Activated CD4-positive, alpha-beta memory T cell treated with anti-CD3 and anti-CD28 coated beads, Interleukin-2, amount 10 ng/mL, durations not matched to agents 7 days and 5 days (primary cell): ENCODE data around the gene CDH20. TPM values are rescaled to one million over a fixed set of nuclear protein-coding genes. Genes with fewer than 3 reads are reported as not detected.

Experiments
- CTCF ChIA-PET: fragments of 350-600 bp; sonication (Branson Sonifier 250); formaldehyde crosslinking; loops from one replicate; lab custom pipeline; 2021; ENCODE audit warnings: antibody characterized with exemption, inconsistent platforms; lab: Charles Lee
- POLR2A ChIA-PET: fragments of 350-600 bp; sonication (Branson Sonifier 250); formaldehyde crosslinking; loops from one replicate; lab custom pipeline; 2021; ENCODE audit warnings: antibody characterized with exemption; lab: Charles Lee
- DNase-seq: peaks from one replicate; pipeline ENCODE4 v3.0.0-alpha.2; 2020
- H3K27ac Mint-ChIP-seq: one replicate; pipeline ENCODE4 v1.8.0; 2021; ENCODE audit warnings: mild to moderate bottlenecking, mixed read lengths
- H3K27me3 Mint-ChIP-seq: one replicate; pipeline ENCODE4 v1.8.0; 2021; ENCODE audit warnings: mixed read lengths
- H3K36me3 Mint-ChIP-seq: one replicate; pipeline ENCODE4 v1.8.0; 2021; ENCODE audit warnings: low read depth, mixed read lengths
- H3K4me1 Mint-ChIP-seq: one replicate; pipeline ENCODE4 v1.8.0; 2021; ENCODE audit warnings: mixed read lengths
- H3K4me3 Mint-ChIP-seq: one replicate; pipeline ENCODE4 v1.8.0; 2021; ENCODE audit warnings: mild to moderate bottlenecking, mixed read lengths
- H3K9me3 Mint-ChIP-seq: one replicate; pipeline ENCODE4 v1.8.0; 2021; ENCODE audit warnings: mixed read lengths
- total RNA-seq, 2 experiments: library from RNA; stranded (reverse); gene quantifications; one replicate each; pipeline ENCODE4 v1.2.3, GENCODE V29; 2021

Gene CDH20
- total RNA-seq, 2 experiments from 2014 or later: not detected

- no peaks in the 10 kb centered on the region for H3K4me1 Mint-ChIP-seq
- H3K9me3 Mint-ChIP-seq: no peaks in the 10 kb centered on the region
- ChIA-PET POLR2A (no interaction called here), CTCF (no interaction called here)
- no peaks in the 10 kb centered on the region for H3K36me3 Mint-ChIP-seq
- H3K4me3 Mint-ChIP-seq: no peak overlapping the region
- no peaks in the 10 kb centered on the region for H3K27me3 Mint-ChIP-seq
- no peak overlapping the region for H3K27ac Mint-ChIP-seq
- no peak for DNase-seq
These were observed 69.5 kb downstream of the CDH20 start for GRCh38 chr18:61402726-61403125.

- H3K9me3 Mint-ChIP-seq: no peaks in the 10 kb centered on the region
- H3K36me3 Mint-ChIP-seq: no peaks in the 10 kb centered on the region
- ChIA-PET POLR2A (no interaction called here), CTCF (interaction anchor here (0.6 kb wide), 1 partner anchor 248 kb away, joined by 5 read pairs; no protein-coding TSS in a partner anchor)
- no peaks in the 10 kb centered on the region for H3K4me1 Mint-ChIP-seq
- DNase-seq: no peak
- H3K4me3 Mint-ChIP-seq: no peak overlapping the region
- H3K27me3 Mint-ChIP-seq: no peaks in the 10 kb centered on the region
- no peak overlapping the region for H3K27ac Mint-ChIP-seq
These were observed 80.2 kb downstream of the CDH20 start for GRCh38 chr18:61413396-61413795.

- Mint-ChIP-seq H3K9me3 (no peaks in the 10 kb centered on the region), H3K27me3 (no peaks in the 10 kb centered on the region), H3K4me1 (no peaks in the 10 kb centered on the region), H3K4me3 (no peak overlapping the region), H3K36me3 (no peaks in the 10 kb centered on the region), H3K27ac (no peak overlapping the region)
- ChIA-PET CTCF (no interaction called here), POLR2A (no interaction called here)
- DNase-seq: no peak
These were observed 80.9 kb downstream of the CDH20 start for GRCh38 chr18:61414086-61414485.

GRCh38 chr18:61419763-61420162 is 86.5 kb downstream of the CDH20 start:
- H3K36me3 Mint-ChIP-seq: no peaks in the 10 kb centered on the region
- DNase-seq: no peak
- no peaks in the 10 kb centered on the region for H3K9me3 Mint-ChIP-seq
- POLR2A ChIA-PET: no interaction called here
- no peak overlapping the region for H3K4me3 Mint-ChIP-seq
- no peaks in the 10 kb centered on the region for H3K27me3 Mint-ChIP-seq
- CTCF ChIA-PET: interaction anchor here (0.7 to 1.5 kb wide), 3 partner anchors 42 to 626 kb away, joined by 3 read pairs; no protein-coding TSS in a partner anchor
- no peaks in the 10 kb centered on the region for H3K4me1 Mint-ChIP-seq
- no peak overlapping the region for H3K27ac Mint-ChIP-seq

- no peaks in the 10 kb centered on the region for H3K9me3 Mint-ChIP-seq
- ChIA-PET CTCF (interaction anchor here (0.7 to 1.5 kb wide), 3 partner anchors 43 to 625 kb away, joined by 3 read pairs; no protein-coding TSS in a partner anchor), POLR2A (no interaction called here)
- no peaks in the 10 kb centered on the region for H3K36me3 Mint-ChIP-seq
- DNase-seq: no peak
- no peak overlapping the region for H3K4me3 Mint-ChIP-seq
- no peak overlapping the region for H3K27ac Mint-ChIP-seq
- no peaks in the 10 kb centered on the region for H3K27me3 Mint-ChIP-seq
- H3K4me1 Mint-ChIP-seq: no peaks in the 10 kb centered on the region
These were observed 87.1 kb downstream of the CDH20 start for GRCh38 chr18:61420218-61420885.

GRCh38 chr18:61426492-61427053 is 93.3 kb downstream of the CDH20 start:
- POLR2A ChIA-PET: no interaction called here
- no peak for DNase-seq
- no peaks in the 10 kb centered on the region for H3K36me3 Mint-ChIP-seq
- no peaks in the 10 kb centered on the region for H3K9me3 Mint-ChIP-seq
- H3K27me3 Mint-ChIP-seq: no peaks in the 10 kb centered on the region
- no peak overlapping the region for H3K4me3 Mint-ChIP-seq
- no peak overlapping the region for H3K27ac Mint-ChIP-seq
- CTCF ChIA-PET: no interaction called here
- H3K4me1 Mint-ChIP-seq: no peaks in the 10 kb centered on the region

GRCh38 chr18:61428266-61428665 is 95.0 kb downstream of the CDH20 start:
- POLR2A ChIA-PET: no interaction called here
- Mint-ChIP-seq H3K9me3 (no peaks in the 10 kb centered on the region), H3K4me1 (no peaks in the 10 kb centered on the region), H3K4me3 (no peak overlapping the region), H3K27me3 (no peaks in the 10 kb centered on the region), H3K27ac (no peak overlapping the region), H3K36me3 (no peaks in the 10 kb centered on the region)
- CTCF ChIA-PET: no interaction called here
- no peak for DNase-seq

GRCh38 chr18:61432590-61432989 is 99.4 kb downstream of the CDH20 start:
- no peaks in the 10 kb centered on the region for H3K36me3 Mint-ChIP-seq
- H3K27ac Mint-ChIP-seq: no peak overlapping the region
- POLR2A ChIA-PET: no interaction called here
- H3K9me3 Mint-ChIP-seq: no peaks in the 10 kb centered on the region
- no peaks in the 10 kb centered on the region for H3K27me3 Mint-ChIP-seq
- CTCF ChIA-PET: no interaction called here
- no peak overlapping the region for H3K4me3 Mint-ChIP-seq
- H3K4me1 Mint-ChIP-seq: no peaks in the 10 kb centered on the region
- no peak for DNase-seq

- ChIA-PET POLR2A (no interaction called here), CTCF (no interaction called here)
- DNase-seq: no peak
- no peaks in the 10 kb centered on the region for H3K27me3 Mint-ChIP-seq
- H3K27ac Mint-ChIP-seq: no peak overlapping the region
- H3K4me1 Mint-ChIP-seq: no peaks in the 10 kb centered on the region
- H3K4me3 Mint-ChIP-seq: no peak overlapping the region
- no peaks in the 10 kb centered on the region for H3K36me3 Mint-ChIP-seq
- no peaks in the 10 kb centered on the region for H3K9me3 Mint-ChIP-seq
These were observed 101.9 kb downstream of the CDH20 start for GRCh38 chr18:61435064-61435652.

GRCh38 chr18:61443081-61443725 is 110.0 kb downstream of the CDH20 start:
- no peaks in the 10 kb centered on the region for H3K9me3 Mint-ChIP-seq
- CTCF ChIA-PET: no interaction called here
- DNase-seq: no peak
- POLR2A ChIA-PET: no interaction called here
- no peak overlapping the region for H3K27ac Mint-ChIP-seq
- H3K4me1 Mint-ChIP-seq: no peaks in the 10 kb centered on the region
- H3K4me3 Mint-ChIP-seq: no peak overlapping the region
- H3K27me3 Mint-ChIP-seq: no peaks in the 10 kb centered on the region
- no peaks in the 10 kb centered on the region for H3K36me3 Mint-ChIP-seq

GRCh38 chr18:61448316-61448715 is 115.1 kb downstream of the CDH20 start:
- no peaks in the 10 kb centered on the region for H3K4me1 Mint-ChIP-seq
- H3K4me3 Mint-ChIP-seq: no peak overlapping the region
- ChIA-PET CTCF (interaction anchor here (1.3 kb wide), 1 partner anchor 126 kb away, joined by 3 read pairs; no protein-coding TSS in a partner anchor), POLR2A (no interaction called here)
- DNase-seq: no peak
- H3K9me3 Mint-ChIP-seq: no peaks in the 10 kb centered on the region
- H3K36me3 Mint-ChIP-seq: no peaks in the 10 kb centered on the region
- H3K27ac Mint-ChIP-seq: no peak overlapping the region
- H3K27me3 Mint-ChIP-seq: peaks cover 3% of the 10 kb centered on the region

GRCh38 chr18:61459896-61460648 is 126.8 kb downstream of the CDH20 start:
- Mint-ChIP-seq H3K36me3 (no peaks in the 10 kb centered on the region), H3K27me3 (peaks cover 2% of the 10 kb centered on the region)

More at GRCh38 chr18:61459896-61460648, 126.8 kb downstream of the CDH20 start:
- DNase-seq: no peak
- no peak overlapping the region for H3K27ac Mint-ChIP-seq
- H3K4me3 Mint-ChIP-seq: no peak overlapping the region
- H3K4me1 Mint-ChIP-seq: no peaks in the 10 kb centered on the region
- POLR2A ChIA-PET: no interaction called here
- H3K9me3 Mint-ChIP-seq: no peaks in the 10 kb centered on the region
- CTCF ChIA-PET: no interaction called here
